ENCODE measurements around the gene PIK3R4. TPM values are rescaled to one million over a fixed set of nuclear protein-coding genes. Genes with fewer than 3 reads are reported as not detected.

Gene PIK3R4
- polyA plus RNA-seq, 1 of the 3 experiments (the other 2 are of a cell fraction) = 27.2 TPM

GRCh38 chr3:130739848-130740247 is 6.8 kb downstream of the PIK3R4 start:
- no peak overlapping the region for H2AFZ ChIP-seq (ENCODE audit: low read depth)
- no peak overlapping the region for H3K4me2 ChIP-seq
- DNase-seq = no peak
- no peaks in the 10 kb centered on the region for H3K27me3 ChIP-seq (ENCODE audit: insufficient read depth)
- no peak overlapping the region for H3K9ac ChIP-seq
- H3K79me2 ChIP-seq (ENCODE audit: insufficient read depth) = peaks cover 90% of the 10 kb centered on the region
- ChIA-PET CTCF (no interaction called here), POLR2A (no interaction called here)
- no peak for TF ChIP-seq ZBTB33 (IDR thresholded peaks at IDR 0.05; ENCODE audit: borderline replicate concordance, low read depth)
- no peak for TF ChIP-seq YY1 (IDR thresholded peaks at IDR 0.05; ENCODE audit: low read depth)
- no peak for TF ChIP-seq EP300 (IDR thresholded peaks at IDR 0.05; ENCODE audit: borderline replicate concordance in 1 of 2, low read depth in 1 of 2, low read length in 1 of 2)
- TF ChIP-seq PBX3 (IDR thresholded peaks at IDR 0.05) = no peak
- no peak for TF ChIP-seq SIN3A (IDR thresholded peaks at IDR 0.05; ENCODE audit: borderline replicate concordance, low read depth, low read length)
- no peak for TF ChIP-seq TEAD4 (IDR thresholded peaks at IDR 0.05; ENCODE audit: borderline replicate concordance, insufficient read depth)
- TF ChIP-seq ELF1 (IDR thresholded peaks at IDR 0.05) = no peak
- no peak for TF ChIP-seq RXRA (IDR thresholded peaks at IDR 0.05; ENCODE audit: borderline replicate concordance, low read depth)
- TF ChIP-seq RCOR1 (IDR thresholded peaks at IDR 0.05; ENCODE audit: low read length) = no peak
- no peak for TF ChIP-seq GABPA (IDR thresholded peaks at IDR 0.05; ENCODE audit: low read depth)
- no peak for TF ChIP-seq TCF12 (IDR thresholded peaks at IDR 0.05)
- TF ChIP-seq CTCF (IDR thresholded peaks at IDR 0.05) = no peak
- no peak for TF ChIP-seq RFX5 (IDR thresholded peaks at IDR 0.05; ENCODE audit: low read length)
- no peak for TF ChIP-seq IRF3 (IDR thresholded peaks at IDR 0.05; ENCODE audit: low read depth, low read length)
- TF ChIP-seq GATA2 (CRISPR knock-in tag; IDR thresholded peaks at IDR 0.05) = no peak
- TF ChIP-seq FOXM1 (IDR thresholded peaks at IDR 0.05; ENCODE audit: low read depth) = no peak
- no peak for TF ChIP-seq MEF2A (IDR thresholded peaks at IDR 0.05; ENCODE audit: borderline replicate concordance, low read depth)
- no peak for TF ChIP-seq EZH2phosphoT487 (IDR thresholded peaks at IDR 0.05; ENCODE audit: borderline replicate concordance, low read depth)
- peaks cover 20 to 34% of the 10 kb centered on the region in 2 experiments for H3K36me3 ChIP-seq (replicated peaks in 1 of 2; ENCODE audit: control insufficient read depth in 1 of 2, insufficient read depth in 2 of 2, low read length in 1 of 2)
- no peaks in the 10 kb centered on the region for H3F3A ChIP-seq (replicated peaks; ENCODE audit: insufficient read depth)
- no peak overlapping the region for H3K4me3 ChIP-seq (ENCODE audit: low read depth in 2 of 2, low read length in 1 of 2)
- H4K20me1 ChIP-seq (ENCODE audit: insufficient read depth) = no peaks in the 10 kb centered on the region
- no peak overlapping the region for H3K27ac ChIP-seq (ENCODE audit: low read depth in 2 of 2, low read length in 1 of 2)
- H3K4me1 ChIP-seq (ENCODE audit: control insufficient read depth in 1 of 2, insufficient read depth in 2 of 2, low read depth in 1 of 2, low read length in 1 of 2) = peaks cover 5 to 12% of the 10 kb centered on the region in 2 experiments; a peak in 3 of 4 replicates
- H3K9me3 ChIP-seq = no peaks in the 10 kb centered on the region
- no peaks in the 10 kb centered on the region for H3K9me2 ChIP-seq
